Measurements from ENCODE around the gene CSRNP2.
"Not testable (repeated sequence)": the region's sequence is repeated elsewhere in the genome, so short reads cannot be mapped to it uniquely, and the experiment has no call there.

The CSRNP2 gene

GRCh38 chr12:51028126-51028812, 55.1 kb downstream of the CSRNP2 start:
- DNase-seq (ENCODE audit: low read depth) = no peak

- no peak for DNase-seq (ENCODE audit: low read depth)
Measured at GRCh38 chr12:51027342-51027835, 56.0 kb downstream of the CSRNP2 start.

GRCh38 chr12:51025836-51026638, 57.4 kb downstream of the CSRNP2 start, which contains the start of gene SLC11A2:
Gene SLC11A2 (minus strand): TSS chr12:51026384. CDS start chr12:51010728, 15,656 bp downstream.
- DNase-seq (ENCODE audit: low read depth) = peak; percentile 89

GRCh38 chr12:51025338-51025835, 58.0 kb downstream of the CSRNP2 start:
- no peak for DNase-seq (ENCODE audit: low read depth)

- DNase-seq (ENCODE audit: low read depth) = no peak
Measured at GRCh38 chr12:51023625-51024382, 59.6 kb downstream of the CSRNP2 start.

GRCh38 chr12:51021694-51022093, 61.7 kb downstream of the CSRNP2 start:
- no peak for DNase-seq (ENCODE audit: low read depth)

GRCh38 chr12:51020448-51021182, 62.8 kb downstream of the CSRNP2 start:
- DNase-seq (ENCODE audit: low read depth) = no peak

- no peak for DNase-seq (ENCODE audit: low read depth)
Measured at GRCh38 chr12:51019927-51020326, 63.5 kb downstream of the CSRNP2 start.

- no peak for DNase-seq (ENCODE audit: low read depth)
Measured at GRCh38 chr12:51018956-51019355, 64.4 kb downstream of the CSRNP2 start.

- DNase-seq (ENCODE audit: low read depth) = no peak
Measured at GRCh38 chr12:51017452-51017851, 65.9 kb downstream of the CSRNP2 start.

GRCh38 chr12:51014467-51014866, 68.9 kb downstream of the CSRNP2 start:
- DNase-seq (ENCODE audit: low read depth) = not testable (repeated sequence)

- no peak for DNase-seq (ENCODE audit: low read depth)
Measured at GRCh38 chr12:51013441-51013840, 70.0 kb downstream of the CSRNP2 start.

GRCh38 chr12:51012570-51013236, 70.7 kb downstream of the CSRNP2 start:
- DNase-seq (ENCODE audit: low read depth) = no peak

- no peak for DNase-seq (ENCODE audit: low read depth)
Measured at GRCh38 chr12:51011955-51012354, 71.4 kb downstream of the CSRNP2 start.
